ENCODE results near the gene TMEM126A. TPM values are rescaled to one million over a fixed set of nuclear protein-coding genes. Genes with fewer than 3 reads are reported as not detected.
"Not testable (repeated sequence)": the region's sequence is repeated elsewhere in the genome, so short reads cannot be mapped to it uniquely, and the experiment has no call there.

TMEM126A gene
- 90.7 and 98.7 TPM in 2 replicates for total RNA-seq (2014; rRNA removed; shearing (Covaris generic))

- DNase-seq (ENCODE audit: low spot score): peak; percentile 85
Measured at GRCh38 chr11:85647604-85648299, at the start of gene TMEM126A. Gene TMEM126A (plus strand): TSS chr11:85647967. CDS start chr11:85650256, 2,289 bp downstream.

GRCh38 chr11:85599083-85599482, 48.7 kb upstream of the TMEM126A start:
- DNase-seq (ENCODE audit: low spot score): no peak

- no peak for DNase-seq (ENCODE audit: low spot score)
Measured at GRCh38 chr11:85602526-85603213, 45.1 kb upstream of the TMEM126A start.

- DNase-seq (ENCODE audit: low spot score): no peak
Measured at GRCh38 chr11:85603220-85603619, 44.5 kb upstream of the TMEM126A start.

GRCh38 chr11:85606237-85606636, 41.5 kb upstream of the TMEM126A start:
- not testable (repeated sequence) for DNase-seq (ENCODE audit: low spot score)

GRCh38 chr11:85608621-85609020, 39.1 kb upstream of the TMEM126A start:
- DNase-seq (ENCODE audit: low spot score): not testable (repeated sequence)

GRCh38 chr11:85609286-85609685, 38.5 kb upstream of the TMEM126A start:
- peak; percentile 9 for DNase-seq (ENCODE audit: low spot score)

- not testable (repeated sequence) for DNase-seq (ENCODE audit: low spot score)
Measured at GRCh38 chr11:85611643-85612042, 36.1 kb upstream of the TMEM126A start.

- no peak for DNase-seq (ENCODE audit: low spot score)
Measured at GRCh38 chr11:85619499-85619898, 28.3 kb upstream of the TMEM126A start.

- DNase-seq (ENCODE audit: low spot score): no peak
Measured at GRCh38 chr11:85620256-85620655, 27.5 kb upstream of the TMEM126A start.

- DNase-seq (ENCODE audit: low spot score): no peak
Measured at GRCh38 chr11:85626496-85626895, 21.3 kb upstream of the TMEM126A start.

GRCh38 chr11:85627332-85627997, 20.3 kb upstream of the TMEM126A start, which contains the start of gene DLG2:
Gene DLG2 (minus strand): TSS chr11:85627344.
- no peak for DNase-seq (ENCODE audit: low spot score)

- DNase-seq (ENCODE audit: low spot score): peak; percentile 95
Measured at GRCh38 chr11:85627998-85628770, 19.6 kb upstream of the TMEM126A start, which contains the start of gene TMEM126B. Gene TMEM126B (plus strand): TSS chr11:85628593. CDS start chr11:85628608, 15 bp downstream.

GRCh38 chr11:85628771-85629341, 18.9 kb upstream of the TMEM126A start:
- DNase-seq (ENCODE audit: low spot score): no peak

GRCh38 chr11:85634747-85635146, 13.0 kb upstream of the TMEM126A start:
- DNase-seq (ENCODE audit: low spot score): no peak

GRCh38 chr11:85643191-85643614, 4.6 kb upstream of the TMEM126A start:
- peak; percentile 33 for DNase-seq (ENCODE audit: low spot score)

- no peak for DNase-seq (ENCODE audit: low spot score)
Measured at GRCh38 chr11:85647078-85647477, 689 bp upstream of the TMEM126A start.

- no peak for DNase-seq (ENCODE audit: low spot score)
Measured at GRCh38 chr11:85651118-85651517, 3.4 kb downstream of the TMEM126A start.

- DNase-seq (ENCODE audit: low spot score): no peak
Measured at GRCh38 chr11:85652786-85653447, 5.2 kb downstream of the TMEM126A start.

GRCh38 chr11:85654343-85654742, 6.6 kb downstream of the TMEM126A start:
- DNase-seq (ENCODE audit: low spot score): not testable (repeated sequence)

- DNase-seq (ENCODE audit: low spot score): no peak
Measured at GRCh38 chr11:85656777-85657176, 9.0 kb downstream of the TMEM126A start.

Data from H4 (cell line).